HFFc6 (cell line): ENCODE measurements around the gene EDEM2. TPM values are rescaled to one million over a fixed set of nuclear protein-coding genes. Genes with fewer than 3 reads are reported as not detected.
A peak's percentile ranks its signal among the peaks of the same experiment; 100 is the strongest.

Experiments used
- DNase-seq: peaks from one replicate; pipeline ENCODE4 v3.0.0-alpha.2; 2018
- H3K27ac Mint-ChIP-seq: 2 replicates; pipeline ENCODE4 v1.8.0; 2020; ENCODE audit warnings: mild to moderate bottlenecking, mixed read lengths
- H3K27me3 Mint-ChIP-seq: 2 replicates; pipeline ENCODE4 v1.8.0; 2021; ENCODE audit warnings: mild to moderate bottlenecking, moderate library complexity, mixed read lengths; ENCODE audit not compliant: insufficient read depth
- H3K36me3 Mint-ChIP-seq: 2 replicates; pipeline ENCODE4 v1.8.0; 2021; ENCODE audit warnings: low read depth, mixed read lengths
- H3K4me1 Mint-ChIP-seq: 2 replicates; pipeline ENCODE4 v1.8.0; 2020; ENCODE audit warnings: low read depth, mixed read lengths
- H3K4me3 Mint-ChIP-seq: 2 replicates; pipeline ENCODE4 v1.8.0; 2020; ENCODE audit warnings: mild to moderate bottlenecking, moderate library complexity, mixed read lengths
- H3K9me3 Mint-ChIP-seq: 2 replicates; pipeline ENCODE4 v1.8.0; 2020; ENCODE audit warnings: mild to moderate bottlenecking, mixed read lengths
- CTCF ChIP-seq: fragments of 200-600 bp; sonication (generic); IDR thresholded peaks from 2 replicates; pipeline ENCODE4 v1.5.0; 2021; ENCODE audit warnings: antibody characterized with exemption, mild to moderate bottlenecking
- total RNA-seq, 6 experiments: library from RNA; stranded (reverse); fragmentation: NEBNext Ultra II Directional; extraction: Animal tissue kit (Norgen Biotek cat#: 25700); gene quantifications; 2 replicates in 1 of 6; 3 replicates in 5 of 6; pipeline ENCODE4 v1.2.3, GENCODE V29; 2021

EDEM2 gene
- total RNA-seq, 6 experiments from 2014 or later = 29.5 to 33.3 (median 32.0) TPM

DNA sequence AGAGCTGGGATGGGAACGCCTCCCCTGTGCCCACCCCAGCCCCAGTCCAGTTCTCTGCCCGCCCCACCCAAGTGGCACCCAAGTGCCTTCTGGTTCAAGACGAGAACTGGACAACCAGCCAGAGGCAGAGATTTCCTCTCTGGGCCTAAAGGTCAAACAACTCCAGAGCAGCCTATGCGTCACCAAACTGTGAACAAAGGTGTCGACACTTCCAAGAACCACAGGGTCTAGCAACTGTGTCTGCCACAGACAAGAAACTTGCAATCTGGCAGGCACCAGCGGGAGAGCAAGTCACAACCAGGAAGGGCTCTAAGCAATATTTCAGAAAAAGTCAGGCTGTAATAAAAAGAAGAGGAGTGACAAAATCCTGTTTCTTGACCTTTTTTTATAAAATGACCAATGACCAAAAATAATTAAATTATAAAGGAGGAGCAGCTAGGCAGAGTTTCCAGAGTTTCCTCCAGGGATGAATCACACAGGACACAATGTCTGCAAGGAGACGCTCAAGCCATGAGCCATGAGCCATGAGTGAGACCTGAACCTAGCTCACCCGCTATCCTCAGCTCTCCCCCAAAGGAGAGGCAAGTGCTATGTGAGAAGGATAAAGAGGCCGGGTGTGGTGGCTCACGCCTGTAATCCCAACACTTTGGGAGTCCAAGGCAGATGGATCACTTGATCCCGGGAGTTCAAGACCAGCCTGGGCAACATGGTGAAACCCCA, 11.1 kb downstream of the EDEM2 start:
- H3K4me3 Mint-ChIP-seq = peak overlapping the region; percentile 41; the same call in 1 of the 2 replicates
- no peaks in the 10 kb centered on the region for H3K9me3 Mint-ChIP-seq
- H3K27ac Mint-ChIP-seq = peak overlapping the region; percentile 89
- DNase-seq = peak; percentile 78
- H3K36me3 Mint-ChIP-seq = peaks cover 29% of the 10 kb centered on the region
- no peak for TF ChIP-seq CTCF
- peaks cover 2% of the 10 kb centered on the region for H3K27me3 Mint-ChIP-seq
- peaks cover 29% of the 10 kb centered on the region for H3K4me1 Mint-ChIP-seq

DNA sequence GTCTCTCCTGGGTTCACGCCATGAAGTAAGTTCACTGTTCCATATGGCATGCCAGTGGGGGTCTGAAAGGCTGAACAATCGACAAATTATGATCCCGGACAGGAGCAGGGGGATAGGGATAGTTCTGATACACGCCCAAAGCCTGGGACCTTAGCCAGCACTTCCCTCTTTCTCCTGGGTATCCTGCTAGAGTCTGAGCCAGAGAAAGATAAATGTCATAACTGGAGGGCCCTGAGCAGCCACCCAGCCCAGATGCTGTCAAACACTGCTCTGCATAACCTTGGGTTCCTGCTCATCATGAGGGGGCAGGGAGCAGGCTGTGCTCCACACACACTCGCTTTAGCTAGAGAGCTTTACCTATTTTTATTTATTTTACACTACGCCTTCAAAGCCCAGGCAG, 12.3 kb downstream of the EDEM2 start:
- H3K4me3 Mint-ChIP-seq = no peak overlapping the region
- DNase-seq = no peak
- H3K27me3 Mint-ChIP-seq = peaks cover 2% of the 10 kb centered on the region
- H3K36me3 Mint-ChIP-seq = peaks cover 29% of the 10 kb centered on the region
- peaks cover 29% of the 10 kb centered on the region for H3K4me1 Mint-ChIP-seq
- H3K27ac Mint-ChIP-seq = peak overlapping the region; percentile 89; the same call in 1 of the 2 replicates
- H3K9me3 Mint-ChIP-seq = no peaks in the 10 kb centered on the region
- TF ChIP-seq CTCF = no peak

DNA sequence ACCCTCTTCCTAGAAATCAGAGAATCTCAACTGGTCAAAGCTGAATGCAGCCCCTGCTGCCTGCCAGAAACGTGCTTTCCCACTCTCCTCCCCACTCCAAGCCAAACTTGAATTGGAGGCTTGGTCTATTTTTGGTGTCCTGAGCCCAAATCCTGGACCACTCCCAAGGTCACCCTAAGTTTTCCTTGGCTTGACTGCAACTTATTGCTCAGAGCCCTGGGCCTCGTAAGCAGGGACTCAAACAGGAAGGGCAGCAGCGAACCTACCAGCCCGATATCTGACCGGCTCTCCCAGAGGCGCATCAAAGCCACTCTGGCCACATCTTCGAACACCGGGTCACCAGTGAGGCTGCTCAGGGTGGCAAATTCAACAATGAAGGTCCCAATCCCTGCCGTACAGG, 12.7 kb downstream of the EDEM2 start:
- peaks cover 2% of the 10 kb centered on the region for H3K27me3 Mint-ChIP-seq
- TF ChIP-seq CTCF = no peak
- H3K27ac Mint-ChIP-seq = no peak overlapping the region
- H3K36me3 Mint-ChIP-seq = peaks cover 29% of the 10 kb centered on the region
- no peak for DNase-seq
- H3K9me3 Mint-ChIP-seq = no peaks in the 10 kb centered on the region
- H3K4me1 Mint-ChIP-seq = peaks cover 29% of the 10 kb centered on the region
- H3K4me3 Mint-ChIP-seq = no peak overlapping the region

DNA sequence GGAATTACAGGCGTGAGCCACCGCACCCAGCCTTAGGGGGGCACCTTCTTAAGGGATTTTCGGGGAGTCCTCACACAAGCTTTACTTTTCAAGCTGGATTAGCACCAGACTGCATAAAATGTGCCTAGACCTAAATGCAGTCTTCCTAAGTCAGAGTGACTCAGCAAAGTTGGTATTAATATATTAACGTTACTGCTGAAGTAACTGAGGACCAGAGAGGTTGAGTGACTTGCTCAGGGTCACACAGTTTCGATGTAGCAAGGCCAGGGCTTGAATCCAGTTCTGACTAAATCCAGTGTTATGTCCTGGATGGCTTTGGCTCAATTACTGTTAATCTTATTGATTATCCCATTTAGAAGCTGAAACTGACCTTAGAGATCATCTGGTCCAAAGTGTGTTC, 13.4 kb downstream of the EDEM2 start:
- Mint-ChIP-seq H3K27ac (peak overlapping the region; percentile 31; the same call in 1 of the 2 replicates), H3K4me3 (no peak overlapping the region), H3K36me3 (peaks cover 29% of the 10 kb centered on the region), H3K9me3 (no peaks in the 10 kb centered on the region), H3K27me3 (peaks cover 3% of the 10 kb centered on the region), H3K4me1 (peaks cover 29% of the 10 kb centered on the region)
- TF ChIP-seq CTCF = no peak
- DNase-seq = no peak

GRCh38 chr20:35133031-35133430, 14.1 kb downstream of the EDEM2 start:
- no peak for TF ChIP-seq CTCF
- Mint-ChIP-seq H3K9me3 (no peaks in the 10 kb centered on the region), H3K27ac (0 out of 2 replicates have a peak overlapping the region, but pooled peaks have one; percentile 36), H3K36me3 (peaks cover 29% of the 10 kb centered on the region), H3K4me3 (no peak overlapping the region), H3K27me3 (peaks cover 3% of the 10 kb centered on the region), H3K4me1 (peaks cover 29% of the 10 kb centered on the region)
- DNase-seq = no peak
